CD4-positive, alpha-beta T cell treated with Interleukin-4 for 1 hour (primary cell): Measurements from ENCODE around the gene PCDHA7.
"Not testable (repeated sequence)": the region's sequence is repeated elsewhere in the genome, so short reads cannot be mapped to it uniquely, and the experiment has no call there.

Experiments
- DNase-seq, 2 donors: peaks; one replicate each; pipeline ENCODE4 v3.0.0-alpha.2; 2020 to 2022

Gene PCDHA7

GRCh38 chr5:140833993-140834392 lies at the start of gene PCDHA7:
PCDHA7 (plus strand) TSS chr5:140834269; CDS start chr5:140834384, 115 bp downstream.
- DNase-seq = no peak

- DNase-seq = no peak
Measured at GRCh38 chr5:140785905-140786686, 48.0 kb upstream of the PCDHA7 start, which contains the start of gene PCDHA1. PCDHA1 (plus strand) TSS chr5:140786140.

GRCh38 chr5:140787422-140787821 lies 46.6 kb upstream of the PCDHA7 start:
- not testable (repeated sequence) for DNase-seq

- not testable (repeated sequence) for DNase-seq
Measured at GRCh38 chr5:140787849-140788504, 46.1 kb upstream of the PCDHA7 start.

GRCh38 chr5:140791089-140791488 lies 43.0 kb upstream of the PCDHA7 start:
- no peak for DNase-seq

GRCh38 chr5:140794595-140795258 lies 39.3 kb upstream of the PCDHA7 start, which contains the start of gene PCDHA2:
PCDHA2 (plus strand) TSS chr5:140794852.
- no peak for DNase-seq

GRCh38 chr5:140795259-140795641 lies 38.8 kb upstream of the PCDHA7 start:
- DNase-seq = no peak

GRCh38 chr5:140796072-140796717 lies 37.9 kb upstream of the PCDHA7 start:
- DNase-seq = not testable (repeated sequence)

- no peak for DNase-seq
Measured at GRCh38 chr5:140796718-140797095, 37.4 kb upstream of the PCDHA7 start.

- no peak for DNase-seq
Measured at GRCh38 chr5:140800816-140801493, 33.1 kb upstream of the PCDHA7 start, which contains the start of gene PCDHA3. PCDHA3 (plus strand) TSS chr5:140801057.

- DNase-seq = no peak
Measured at GRCh38 chr5:140801494-140801841, 32.6 kb upstream of the PCDHA7 start.

GRCh38 chr5:140802381-140802780 lies 31.7 kb upstream of the PCDHA7 start:
- DNase-seq = not testable (repeated sequence)

GRCh38 chr5:140802781-140803271 lies 31.2 kb upstream of the PCDHA7 start:
- DNase-seq = no peak

- no peak for DNase-seq
Measured at GRCh38 chr5:140806834-140807775, 27.0 kb upstream of the PCDHA7 start, which contains the start of gene PCDHA4. PCDHA4 (plus strand) TSS chr5:140807068.

- DNase-seq = not testable (repeated sequence)
Measured at GRCh38 chr5:140808241-140808888, 25.7 kb upstream of the PCDHA7 start.

- no peak for DNase-seq
Measured at GRCh38 chr5:140808889-140809291, 25.2 kb upstream of the PCDHA7 start.

- DNase-seq = no peak
Measured at GRCh38 chr5:140821375-140822280, 12.4 kb upstream of the PCDHA7 start, which contains the start of gene PCDHA5. PCDHA5 (plus strand) TSS chr5:140821613.

GRCh38 chr5:140822281-140822629 lies 11.8 kb upstream of the PCDHA7 start:
- no peak for DNase-seq

- not testable (repeated sequence) for DNase-seq
Measured at GRCh38 chr5:140822969-140823368, 11.1 kb upstream of the PCDHA7 start.
